OCI-M2 (cell line): ENCODE measurements around the gene TK1.

Experiments
- DNase-seq: peaks from one replicate; lab custom pipeline; 2025; ENCODE audit not compliant: unreplicated experiment; lab: John Stamatoyannopoulos, UW

TK1 gene

GRCh38 chr17:78135858-78136500, 50.9 kb downstream of the TK1 start:
- no peak for DNase-seq

GRCh38 chr17:78134899-78135385, 51.9 kb downstream of the TK1 start:
- no peak for DNase-seq

- no peak for DNase-seq
These were observed 52.6 kb downstream of the TK1 start for GRCh38 chr17:78133971-78134898.

DNA sequence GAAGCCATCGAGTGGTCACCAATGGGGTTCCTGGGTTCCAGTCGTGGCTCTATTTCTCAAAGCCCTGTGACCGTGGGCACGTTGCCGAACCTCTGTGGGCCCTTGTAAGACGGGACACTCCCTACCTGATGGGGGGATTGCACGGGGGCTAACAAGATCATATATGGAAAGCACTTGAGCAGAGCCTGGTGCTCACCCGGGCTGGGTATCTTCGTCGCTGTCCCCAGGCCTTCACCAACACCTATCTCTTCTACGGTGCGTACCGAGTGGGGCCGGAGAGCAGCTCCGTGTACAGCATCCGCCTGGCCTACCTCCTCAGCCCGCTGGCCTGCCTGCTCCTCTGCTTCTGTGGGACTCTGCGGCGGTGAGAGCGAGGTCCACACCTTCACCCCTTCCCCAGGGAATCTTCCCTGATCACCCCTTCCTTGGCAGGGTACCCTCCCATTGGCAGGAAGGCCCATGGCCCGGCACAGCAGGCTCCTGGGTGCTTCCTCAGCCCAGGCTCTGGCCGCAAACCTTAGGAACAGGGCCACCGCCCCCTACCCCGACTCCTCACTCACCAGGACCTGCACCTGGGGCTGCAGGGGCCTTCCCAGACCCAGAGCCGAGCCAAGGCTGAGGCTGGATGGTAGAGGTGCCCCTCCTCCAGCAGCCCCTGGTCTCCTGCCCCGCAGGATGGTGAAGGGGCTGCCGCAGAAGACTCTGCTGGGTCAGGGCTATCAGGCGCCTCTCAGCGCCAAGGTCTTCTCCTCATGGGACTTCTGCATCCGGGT, 53.5 kb downstream of the TK1 start:
- DNase-seq, result no peak

- DNase-seq, result no peak
These were observed 54.1 kb downstream of the TK1 start for GRCh38 chr17:78132767-78133178.

- no peak for DNase-seq
These were observed 54.7 kb downstream of the TK1 start for GRCh38 chr17:78132084-78132676.

DNA sequence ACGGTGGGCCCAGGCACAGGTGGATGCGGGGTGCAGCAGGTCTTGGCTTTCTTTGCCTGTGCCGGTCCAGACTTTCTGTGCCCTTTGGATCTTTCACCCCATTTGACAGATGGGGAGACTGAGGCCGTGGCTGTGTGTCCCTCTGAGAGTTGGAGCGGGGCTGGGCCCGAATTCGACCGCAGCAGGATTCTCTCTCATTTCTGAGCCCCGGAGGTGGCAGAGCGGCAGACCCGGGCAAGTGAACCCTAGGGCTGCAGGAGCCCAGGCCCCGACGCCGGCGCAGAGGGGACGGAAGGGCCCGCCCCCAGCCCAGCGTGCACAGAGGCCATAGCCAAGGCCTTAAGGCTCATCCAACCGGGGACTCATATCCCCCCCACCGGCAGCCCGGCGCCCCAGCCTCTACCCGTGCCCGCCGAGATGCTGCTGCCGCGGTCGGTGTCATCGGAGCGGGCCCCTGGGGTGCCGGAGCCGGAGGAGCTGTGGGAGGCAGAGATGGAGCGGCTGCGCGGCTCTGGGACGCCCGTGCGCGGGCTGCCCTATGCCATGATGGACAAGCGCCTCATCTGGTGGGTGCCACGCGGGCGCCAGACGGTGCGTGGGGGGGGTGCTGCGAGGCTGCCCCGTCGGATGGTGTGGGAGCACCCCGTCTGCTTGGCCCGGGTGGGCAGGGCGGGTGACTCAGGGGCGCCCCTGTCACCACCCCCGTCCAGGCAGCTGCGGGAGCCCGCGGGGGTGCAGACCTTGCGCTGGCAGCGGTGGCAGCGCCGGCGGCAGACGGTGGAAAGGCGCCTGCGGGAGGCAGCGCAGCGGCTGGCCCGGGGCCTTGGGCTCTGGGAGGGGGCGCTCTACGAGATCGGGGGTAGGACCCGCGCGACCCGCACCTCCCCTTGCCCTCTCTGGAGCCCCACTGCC, 55.4 kb downstream of the TK1 start:
- DNase-seq, result no peak

GRCh38 chr17:78130437-78131101, 56.3 kb downstream of the TK1 start, which contains the start of gene TMC8:
TSS of gene TMC8 (plus strand) at chr17:78130771. CDS start at chr17:78131589, 818 bp downstream.
- no peak for DNase-seq

GRCh38 chr17:78130090-78130436, 56.8 kb downstream of the TK1 start:
- DNase-seq, result no peak

- DNase-seq, result no peak
These were observed 57.3 kb downstream of the TK1 start for GRCh38 chr17:78129351-78130089.

DNA sequence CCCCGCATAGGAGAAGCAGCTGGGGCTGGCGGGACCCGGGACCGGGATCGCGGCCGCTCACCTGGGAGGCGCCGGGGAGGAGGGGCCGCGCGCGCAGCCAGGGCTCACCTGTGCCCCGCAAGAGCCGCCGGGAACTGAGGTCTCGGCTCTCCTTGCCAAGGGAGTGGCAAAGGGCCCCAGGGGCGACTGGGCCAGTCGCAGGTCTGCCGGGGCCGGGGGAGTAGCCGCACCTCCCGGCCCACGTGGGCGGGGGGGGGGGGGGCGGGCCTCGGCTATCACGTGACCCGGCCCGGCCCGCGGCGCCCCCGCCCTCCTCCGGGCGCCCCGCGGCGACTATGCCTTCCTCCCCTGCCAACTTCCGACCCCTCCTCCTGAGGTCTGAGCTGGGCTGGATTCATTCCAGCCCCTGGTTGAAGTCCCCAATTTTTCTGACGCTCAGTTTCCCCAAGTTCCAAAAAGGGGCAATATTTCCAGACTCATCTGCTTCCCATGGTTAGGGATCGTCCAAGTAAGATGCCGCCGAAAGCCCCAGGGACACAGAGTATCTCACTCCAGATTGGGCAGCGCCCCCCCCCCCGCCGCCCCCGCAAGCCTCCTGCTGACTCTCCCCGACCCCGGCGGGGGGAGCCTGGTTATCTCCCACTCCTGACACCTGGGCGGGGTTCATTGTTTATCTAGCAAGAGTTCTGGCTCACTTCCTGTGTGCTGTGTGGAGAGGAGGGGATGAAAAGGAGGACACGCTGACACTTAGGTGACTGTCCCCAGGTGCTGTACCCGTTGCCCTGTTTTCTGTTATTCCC, 58.1 kb downstream of the TK1 start, which contains the start of gene TMC6:
TMC6 (minus strand) TSS at position 205 of the 800 bp plus-strand sequence. CDS start 1,923 bp downstream, outside the sequence.
- peak; percentile 43 for DNase-seq

DNA sequence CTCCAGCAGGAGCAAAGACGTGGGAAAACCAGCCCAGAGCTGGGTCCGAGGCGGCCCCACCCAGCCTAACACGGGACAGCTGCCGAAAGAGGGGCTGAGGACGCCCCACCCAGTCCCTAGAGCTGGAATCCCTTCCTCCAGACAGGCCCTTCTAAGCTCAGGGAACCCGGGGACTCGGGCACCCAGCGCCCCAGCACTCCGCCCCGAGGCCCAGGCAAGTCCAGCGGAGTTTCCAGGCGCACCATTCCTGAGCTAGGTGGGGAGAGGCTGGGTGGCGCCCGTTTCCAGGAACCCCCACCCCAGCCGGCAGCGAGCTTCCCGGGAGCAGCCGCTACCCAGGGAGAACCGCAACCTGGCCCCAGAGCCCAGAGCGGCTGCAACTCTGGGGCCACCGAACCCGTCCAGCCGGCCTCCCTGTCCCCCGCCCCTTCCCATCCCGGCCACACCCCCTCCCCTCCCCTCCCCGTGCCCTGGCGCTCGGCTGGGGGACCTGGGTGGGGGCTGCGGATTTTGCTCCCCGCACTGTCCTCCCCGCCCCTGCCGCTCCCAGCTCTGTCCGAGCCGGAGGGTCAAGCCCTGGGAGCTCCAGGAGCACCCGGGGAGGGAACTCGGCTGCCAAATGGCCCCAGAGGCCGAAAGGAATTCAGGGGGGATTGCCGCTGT, 58.8 kb downstream of the TK1 start:
- no peak for DNase-seq

DNA sequence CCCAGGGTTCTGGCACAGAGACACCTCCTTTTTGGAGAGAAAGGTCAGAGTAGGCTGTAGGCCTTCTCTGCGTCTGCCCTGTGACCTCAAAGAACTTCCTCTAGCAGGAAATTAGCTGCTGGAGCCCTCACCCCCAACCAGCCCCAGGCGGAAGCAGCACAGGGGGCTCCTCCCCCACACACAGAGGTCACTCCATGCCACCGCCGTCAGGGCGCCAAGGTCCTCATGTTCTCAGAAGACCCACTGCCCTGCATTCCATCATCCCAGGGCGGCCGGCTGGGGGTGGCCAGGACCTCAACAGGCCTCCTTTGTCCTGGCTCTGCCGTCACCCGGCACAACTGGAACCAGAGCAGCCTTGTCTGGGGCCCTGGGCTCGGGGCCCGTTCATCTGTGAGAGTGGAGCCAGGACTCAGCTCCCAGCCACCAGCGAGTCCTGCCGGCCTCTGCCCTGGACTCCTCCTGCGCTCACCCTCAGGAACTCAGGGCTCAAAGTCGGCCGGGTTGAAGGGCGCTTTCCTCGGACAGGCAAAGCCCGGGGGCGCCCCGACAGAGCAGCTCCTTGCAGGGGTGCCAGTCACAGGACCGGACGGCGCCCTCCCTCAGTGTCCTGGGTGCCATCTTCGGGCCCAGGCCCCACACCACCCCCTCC, 59.5 kb downstream of the TK1 start:
- DNase-seq, result no peak

DNA sequence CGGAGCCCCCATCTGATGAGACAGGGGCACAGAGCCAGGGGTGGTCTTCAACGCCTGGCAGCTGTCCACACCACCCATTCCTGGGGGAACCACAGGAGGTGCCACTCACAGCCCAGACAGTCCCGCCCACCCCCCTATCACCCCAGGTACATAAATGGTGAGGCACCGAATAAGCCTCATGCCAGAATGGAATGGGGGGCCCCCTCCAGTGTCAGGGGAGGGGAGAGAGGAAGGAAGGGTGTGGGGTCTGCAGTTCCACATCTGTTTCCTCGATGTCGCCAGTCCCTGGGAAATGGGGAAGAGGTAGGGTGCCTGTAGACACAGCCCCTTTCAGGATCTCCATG, 60.0 kb downstream of the TK1 start:
- DNase-seq, result no peak

GRCh38 chr17:78125976-78126894, 60.6 kb downstream of the TK1 start:
- no peak for DNase-seq
